Measurements from ENCODE around the gene GPHN. TPM values are rescaled to one million over a fixed set of nuclear protein-coding genes. Genes with fewer than 3 reads are reported as not detected.

Gene GPHN
- 10 to 100 TPM; 26.3 to 26.6 TPM for total RNA-seq

GRCh38 chr14:66507722-66508546, at the start of gene GPHN:
Gene GPHN (plus strand): TSS chr14:66508147.
- Mint-ChIP-seq H3K36me3 (ENCODE audit: low read depth) (no peaks in the 10 kb centered on the region), H3K27me3 (peaks cover 11% of the 10 kb centered on the region), H3K4me1 (ENCODE audit: low read depth) (peaks cover 30% of the 10 kb centered on the region), H3K4me3 (peak within 1 kb of the TSS; percentile 92), H3K27ac (peak within 1 kb of the TSS; percentile 93), H3K9me3 (no peaks in the 10 kb centered on the region)
- ChIA-PET POLR2A (interaction anchor here (0.6 to 2.4 kb wide), 6 partner anchors 10 to 1187 kb away, joined by 3 to 20 read pairs (median 3); partner anchors contain the start of genes ATP6V1D and EIF2S1), CTCF (interaction anchor here (1.2 to 2.0 kb wide), 2 partner anchors 11 to 116 kb away, joined by 5 read pairs; no protein-coding TSS in a partner anchor)
- ATAC-seq (peak; percentile 95), DNase-seq (peak; percentile 93)
- no peak for TF ChIP-seq CTCF (IDR thresholded peaks at IDR 0.05)
- intact Hi-C loops (cut with micrococcal nuclease), result no loop called here

- ChIA-PET CTCF (no interaction called here), POLR2A (no interaction called here)
- intact Hi-C loops (cut with micrococcal nuclease), result no loop called here
- Mint-ChIP-seq H3K36me3 (ENCODE audit: low read depth) (no peaks in the 10 kb centered on the region), H3K27ac (no peak overlapping the region), H3K4me1 (ENCODE audit: low read depth) (no peaks in the 10 kb centered on the region), H3K27me3 (no peaks in the 10 kb centered on the region), H3K4me3 (no peak overlapping the region), H3K9me3 (no peaks in the 10 kb centered on the region)
- no peak for DNase-seq
- no peak for TF ChIP-seq CTCF (IDR thresholded peaks at IDR 0.05)
- ATAC-seq, result no peak
These were observed 48.3 kb upstream of the GPHN start for GRCh38 chr14:66459603-66460002.

- DNase-seq (no peak), ATAC-seq (no peak)
- Mint-ChIP-seq H3K4me1 (ENCODE audit: low read depth) (no peaks in the 10 kb centered on the region), H3K4me3 (no peak overlapping the region), H3K27me3 (no peaks in the 10 kb centered on the region), H3K36me3 (ENCODE audit: low read depth) (no peaks in the 10 kb centered on the region), H3K27ac (no peak overlapping the region), H3K9me3 (peaks cover 2% of the 10 kb centered on the region)
- ChIA-PET CTCF (no interaction called here), POLR2A (no interaction called here)
- TF ChIP-seq CTCF (IDR thresholded peaks at IDR 0.05), result no peak
- intact Hi-C loops (cut with micrococcal nuclease), result no loop called here
These were observed 43.7 kb upstream of the GPHN start for GRCh38 chr14:66464261-66464660.

- no peak for TF ChIP-seq CTCF (IDR thresholded peaks at IDR 0.05)
- no peaks in the 10 kb centered on the region for H3K4me1 Mint-ChIP-seq (ENCODE audit: low read depth)
- no peaks in the 10 kb centered on the region for H3K27me3 Mint-ChIP-seq
- POLR2A ChIA-PET, result no interaction called here
- CTCF ChIA-PET, result interaction anchor here (1.5 kb wide), 1 partner anchor 66 kb away, joined by 3 read pairs; no protein-coding TSS in a partner anchor
- intact Hi-C loops (cut with micrococcal nuclease), result no loop called here
- H3K27ac Mint-ChIP-seq, result no peak overlapping the region
- peaks cover 12% of the 10 kb centered on the region for H3K9me3 Mint-ChIP-seq
- ATAC-seq, result no peak
- H3K36me3 Mint-ChIP-seq (ENCODE audit: low read depth), result peaks cover 14% of the 10 kb centered on the region
- no peak for DNase-seq
- H3K4me3 Mint-ChIP-seq, result no peak overlapping the region
These were observed 39.1 kb upstream of the GPHN start for GRCh38 chr14:66468778-66469367.

GRCh38 chr14:66471584-66471983, 36.4 kb upstream of the GPHN start:
- ChIA-PET CTCF (no interaction called here), POLR2A (no interaction called here)
- intact Hi-C loops (cut with micrococcal nuclease), result no loop called here

More at GRCh38 chr14:66471584-66471983, 36.4 kb upstream of the GPHN start:
- Mint-ChIP-seq H3K36me3 (ENCODE audit: low read depth) (peaks cover 14% of the 10 kb centered on the region), H3K4me3 (no peak overlapping the region), H3K4me1 (ENCODE audit: low read depth) (no peaks in the 10 kb centered on the region), H3K27me3 (no peaks in the 10 kb centered on the region), H3K9me3 (peaks cover 13% of the 10 kb centered on the region), H3K27ac (no peak overlapping the region)
- no peak for ATAC-seq
- no peak for TF ChIP-seq CTCF (IDR thresholded peaks at IDR 0.05)
- no peak for DNase-seq

All from activated CD8-positive, alpha-beta T cell treated with anti-CD3 and anti-CD28 coated beads for 36 hours (primary cell).